ENCODE data around the gene SYNCRIP.

DNA sequence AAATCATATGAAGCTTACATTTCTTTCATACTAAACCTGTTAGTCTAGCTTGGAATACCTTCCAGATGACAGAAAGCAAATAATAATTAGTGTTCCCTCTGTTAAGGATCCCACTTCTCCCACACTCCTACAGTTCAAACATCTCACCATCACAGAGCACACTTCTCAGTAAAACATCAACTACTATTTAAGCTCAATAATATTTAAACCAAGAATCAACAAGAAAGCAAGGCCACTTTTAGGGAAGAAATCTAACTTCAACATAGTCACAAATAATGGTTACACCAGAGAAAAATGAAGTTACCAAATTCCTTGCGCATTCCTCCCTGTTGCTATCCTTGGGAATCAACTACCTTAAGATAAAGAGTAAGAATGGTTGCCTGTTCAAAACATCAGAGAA lies 50.7 kb downstream of the SYNCRIP start:
- TF ChIP-seq, protein P1, sequence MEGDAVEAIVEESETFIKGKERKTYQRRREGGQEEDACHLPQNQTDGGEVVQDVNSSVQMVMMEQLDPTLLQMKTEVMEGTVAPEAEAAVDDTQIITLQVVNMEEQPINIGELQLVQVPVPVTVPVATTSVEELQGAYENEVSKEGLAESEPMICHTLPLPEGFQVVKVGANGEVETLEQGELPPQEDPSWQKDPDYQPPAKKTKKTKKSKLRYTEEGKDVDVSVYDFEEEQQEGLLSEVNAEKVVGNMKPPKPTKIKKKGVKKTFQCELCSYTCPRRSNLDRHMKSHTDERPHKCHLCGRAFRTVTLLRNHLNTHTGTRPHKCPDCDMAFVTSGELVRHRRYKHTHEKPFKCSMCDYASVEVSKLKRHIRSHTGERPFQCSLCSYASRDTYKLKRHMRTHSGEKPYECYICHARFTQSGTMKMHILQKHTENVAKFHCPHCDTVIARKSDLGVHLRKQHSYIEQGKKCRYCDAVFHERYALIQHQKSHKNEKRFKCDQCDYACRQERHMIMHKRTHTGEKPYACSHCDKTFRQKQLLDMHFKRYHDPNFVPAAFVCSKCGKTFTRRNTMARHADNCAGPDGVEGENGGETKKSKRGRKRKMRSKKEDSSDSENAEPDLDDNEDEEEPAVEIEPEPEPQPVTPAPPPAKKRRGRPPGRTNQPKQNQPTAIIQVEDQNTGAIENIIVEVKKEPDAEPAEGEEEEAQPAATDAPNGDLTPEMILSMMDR (IDR thresholded peaks at IDR 0.05): no peak
- TF ChIP-seq EP300 (IDR thresholded peaks at IDR 0.05): no peak
- no peak for TF ChIP-seq POLR2A (IDR thresholded peaks at IDR 0.05)
- no peak for TF ChIP-seq POLR2AphosphoS5 (IDR thresholded peaks at IDR 0.05)
